Gastroesophageal sphincter (tissue), 3 donors: ENCODE data around the gene MAL.

ENCODE experiments used
- EP300 ChIP-seq: sonication (generic); formaldehyde crosslinking; IDR thresholded peaks from one replicate; pipeline ENCODE4 v1.6.1; 2017; ENCODE audit warnings: antibody characterized with exemption, mild to moderate bottlenecking
- POLR2A ChIP-seq, 2 donors: fragments of 450-650 bp; IDR thresholded peaks; one replicate each; pipeline ENCODE4 v1.6.1; 2017; ENCODE audit warnings: antibody characterized with exemption in 2 of 2, mild to moderate bottlenecking in 2 of 2, moderate library complexity in 1 of 2
- POLR2AphosphoS5 ChIP-seq: sonication (generic); formaldehyde crosslinking; IDR thresholded peaks from one replicate; pipeline ENCODE4 v1.6.1; 2017; ENCODE audit warnings: antibody characterized with exemption
- TF ChIP-seq, protein P1 (sequence below), 4 experiments: fragments of 200-600 bp in 2 of 4; fragments of 450-650 bp in 2 of 4; sonication (generic) in 1 of 4; IDR thresholded peaks; one replicate each; pipeline ENCODE4 v1.5.1; 2017 to 2019; ENCODE audit warnings: antibody characterized with exemption in 4 of 4, mild to moderate bottlenecking in 2 of 4, moderate library complexity in 2 of 4

DNA sequence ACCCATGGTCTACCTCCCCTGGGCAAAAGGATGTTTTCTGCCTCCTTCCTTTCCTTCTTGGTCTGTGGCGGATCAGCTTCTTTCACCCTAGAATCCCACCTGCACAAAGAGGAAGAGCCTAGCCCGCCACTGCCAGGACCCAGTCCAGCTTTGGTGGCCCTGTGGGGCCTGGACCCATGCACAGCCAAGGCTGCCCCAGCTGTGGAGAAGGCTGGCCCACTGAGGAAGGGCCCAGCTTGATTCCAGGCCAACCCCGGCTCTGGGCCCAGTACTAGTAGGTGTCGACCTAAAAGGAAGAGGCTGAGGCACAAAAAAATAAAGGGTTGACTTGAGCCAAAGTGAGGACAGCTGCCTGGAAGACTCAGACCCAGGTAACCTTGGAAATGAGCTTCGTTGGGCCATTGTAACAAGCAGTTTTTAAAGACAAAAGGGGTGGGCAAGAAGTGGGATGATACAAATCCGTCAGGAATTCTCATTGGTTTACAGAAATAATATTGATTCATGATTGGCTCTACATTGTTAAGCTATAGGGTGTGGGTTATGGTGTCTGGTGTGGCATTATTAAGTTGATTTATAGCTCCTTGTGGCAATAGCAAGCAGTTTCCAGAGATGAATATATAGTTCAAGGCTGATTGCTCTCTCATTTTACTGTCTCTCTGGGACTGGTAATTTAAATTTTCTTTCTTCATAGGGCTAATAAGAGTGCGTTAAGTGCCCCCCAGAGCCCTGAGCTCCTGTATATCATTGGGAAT is 29.8 kb upstream of the MAL start:
- TF ChIP-seq, protein P1, sequence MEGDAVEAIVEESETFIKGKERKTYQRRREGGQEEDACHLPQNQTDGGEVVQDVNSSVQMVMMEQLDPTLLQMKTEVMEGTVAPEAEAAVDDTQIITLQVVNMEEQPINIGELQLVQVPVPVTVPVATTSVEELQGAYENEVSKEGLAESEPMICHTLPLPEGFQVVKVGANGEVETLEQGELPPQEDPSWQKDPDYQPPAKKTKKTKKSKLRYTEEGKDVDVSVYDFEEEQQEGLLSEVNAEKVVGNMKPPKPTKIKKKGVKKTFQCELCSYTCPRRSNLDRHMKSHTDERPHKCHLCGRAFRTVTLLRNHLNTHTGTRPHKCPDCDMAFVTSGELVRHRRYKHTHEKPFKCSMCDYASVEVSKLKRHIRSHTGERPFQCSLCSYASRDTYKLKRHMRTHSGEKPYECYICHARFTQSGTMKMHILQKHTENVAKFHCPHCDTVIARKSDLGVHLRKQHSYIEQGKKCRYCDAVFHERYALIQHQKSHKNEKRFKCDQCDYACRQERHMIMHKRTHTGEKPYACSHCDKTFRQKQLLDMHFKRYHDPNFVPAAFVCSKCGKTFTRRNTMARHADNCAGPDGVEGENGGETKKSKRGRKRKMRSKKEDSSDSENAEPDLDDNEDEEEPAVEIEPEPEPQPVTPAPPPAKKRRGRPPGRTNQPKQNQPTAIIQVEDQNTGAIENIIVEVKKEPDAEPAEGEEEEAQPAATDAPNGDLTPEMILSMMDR (IDR thresholded peaks at IDR 0.05): no peak
- TF ChIP-seq POLR2AphosphoS5 (no peak), EP300 (no peak), POLR2A (IDR thresholded peaks at IDR 0.05) (no peak)
